Skeletal muscle satellite cell (primary cell): ENCODE results near the gene SLC30A2.

Experiments used
- H3K27me3 ChIP-seq: 2 replicates; pipeline ENCODE4 v1.7.0; 2013; ENCODE audit warnings: low read length; ENCODE audit not compliant: control insufficient read depth, insufficient read depth
- H3K36me3 ChIP-seq: 2 replicates; pipeline ENCODE4 v1.7.0; 2013; ENCODE audit warnings: mild to moderate bottlenecking, control low read depth, low read length; ENCODE audit not compliant: insufficient read depth
- H3K4me1 ChIP-seq: 2 replicates; pipeline ENCODE4 v1.7.0; 2013; ENCODE audit warnings: low read length; ENCODE audit not compliant: control insufficient read depth, insufficient read depth
- H3K4me2 ChIP-seq: 2 replicates; pipeline ENCODE4 v1.7.0; 2013; ENCODE audit warnings: mild to moderate bottlenecking, low read length
- H3K4me3 ChIP-seq: 2 replicates; pipeline ENCODE4 v1.7.0; 2013; ENCODE audit warnings: low read length
- H3K9ac ChIP-seq: 2 replicates; pipeline ENCODE4 v1.7.0; 2013; ENCODE audit warnings: mild to moderate bottlenecking, low read depth, low read length, moderate library complexity
- H3K9me3 ChIP-seq: replicated peaks from 2 replicates; pipeline ENCODE4 v1.7.0; 2013; ENCODE audit warnings: mild to moderate bottlenecking, control low read depth, low read length

SLC30A2 gene

GRCh38 chr1:26049531-26050247, 3.8 kb upstream of the SLC30A2 start:
- no peak overlapping the region for H3K4me2 ChIP-seq
- no peaks in the 10 kb centered on the region for H3K9me3 ChIP-seq
- no peak overlapping the region for H3K9ac ChIP-seq
- H3K4me1 ChIP-seq: no peaks in the 10 kb centered on the region
- no peak overlapping the region for H3K4me3 ChIP-seq
- no peaks in the 10 kb centered on the region for H3K36me3 ChIP-seq
- peaks cover 86% of the 10 kb centered on the region for H3K27me3 ChIP-seq

DNA sequence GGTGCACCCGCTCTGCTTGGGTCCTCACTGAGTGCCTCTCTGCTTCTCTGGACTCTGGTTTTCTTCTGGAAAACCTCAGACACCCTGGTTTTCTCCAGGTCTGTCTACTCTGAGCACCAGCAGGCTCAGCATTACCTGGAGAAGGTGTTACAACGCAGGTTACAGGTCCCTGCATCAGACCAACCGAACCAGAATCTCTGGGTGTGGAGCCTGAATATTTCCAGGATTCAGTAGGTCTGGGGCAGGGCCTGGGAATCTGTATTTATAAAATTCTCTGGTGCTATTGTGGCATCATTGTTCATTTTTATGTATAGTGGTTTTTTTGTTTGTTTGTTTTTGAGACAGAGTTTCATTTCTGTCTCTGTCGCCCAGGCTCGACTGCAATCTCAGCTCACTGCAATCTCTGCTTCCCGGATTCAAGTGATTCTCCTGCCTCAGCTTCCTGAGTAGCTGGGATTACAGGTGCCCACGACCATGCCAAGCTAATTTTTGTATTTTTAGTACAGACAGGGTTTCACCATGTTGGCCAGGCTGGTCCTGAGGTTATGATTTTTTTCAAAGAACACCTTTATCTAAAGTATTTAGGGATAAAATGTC, 1.5 kb upstream of the SLC30A2 start:
- H3K27me3 ChIP-seq: peaks cover 94% of the 10 kb centered on the region
- H3K9ac ChIP-seq: no peak overlapping the region
- no peaks in the 10 kb centered on the region for H3K36me3 ChIP-seq
- H3K4me3 ChIP-seq: no peak overlapping the region
- H3K4me2 ChIP-seq: no peak overlapping the region
- H3K9me3 ChIP-seq: no peaks in the 10 kb centered on the region
- no peaks in the 10 kb centered on the region for H3K4me1 ChIP-seq

- Histone ChIP-seq H3K9me3 (no peaks in the 10 kb centered on the region), H3K4me1 (no peaks in the 10 kb centered on the region), H3K4me2 (no peak overlapping the region), H3K9ac (no peak overlapping the region), H3K4me3 (no peak overlapping the region), H3K27me3 (peaks cover 94% of the 10 kb centered on the region), H3K36me3 (no peaks in the 10 kb centered on the region)
Measured at GRCh38 chr1:26046246-26047095, 553 bp upstream of the SLC30A2 start.

GRCh38 chr1:26044971-26045721, 772 bp downstream of the SLC30A2 start:
- Histone ChIP-seq H3K9me3 (no peaks in the 10 kb centered on the region), H3K4me3 (no peak overlapping the region), H3K9ac (no peak overlapping the region), H3K4me2 (no peak overlapping the region), H3K36me3 (no peaks in the 10 kb centered on the region), H3K27me3 (peaks cover 89% of the 10 kb centered on the region), H3K4me1 (no peaks in the 10 kb centered on the region)

DNA sequence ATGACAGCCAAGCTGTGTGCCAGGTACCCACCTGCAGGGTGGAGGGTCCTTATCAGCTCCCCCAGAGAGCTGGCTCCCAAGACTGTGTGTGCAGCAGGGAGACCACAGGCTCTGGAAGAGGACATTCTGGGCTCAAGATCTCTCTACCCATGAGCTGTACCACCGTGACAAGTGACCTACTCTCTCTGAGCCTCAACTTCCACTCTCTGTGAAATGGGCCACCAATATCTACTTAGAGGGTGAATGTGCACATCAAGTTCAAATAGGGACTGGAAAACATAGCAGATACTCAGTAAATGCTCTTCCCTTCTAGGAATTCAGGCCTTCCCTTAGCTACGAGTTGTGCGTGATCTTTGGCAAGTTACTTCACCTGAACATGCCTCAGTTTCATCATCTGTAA, 1.5 kb downstream of the SLC30A2 start:
- Histone ChIP-seq H3K9me3 (no peaks in the 10 kb centered on the region), H3K27me3 (peaks cover 88% of the 10 kb centered on the region), H3K4me1 (no peaks in the 10 kb centered on the region), H3K9ac (no peak overlapping the region), H3K4me2 (no peak overlapping the region), H3K36me3 (no peaks in the 10 kb centered on the region), H3K4me3 (no peak overlapping the region)

- H3K36me3 ChIP-seq: no peaks in the 10 kb centered on the region
- H3K4me2 ChIP-seq: no peak overlapping the region
- no peak overlapping the region for H3K4me3 ChIP-seq
- no peaks in the 10 kb centered on the region for H3K9me3 ChIP-seq
- no peak overlapping the region for H3K9ac ChIP-seq
- H3K4me1 ChIP-seq: no peaks in the 10 kb centered on the region
- H3K27me3 ChIP-seq: peaks cover 83% of the 10 kb centered on the region
Measured at GRCh38 chr1:26043765-26044164, 2.2 kb downstream of the SLC30A2 start.

DNA sequence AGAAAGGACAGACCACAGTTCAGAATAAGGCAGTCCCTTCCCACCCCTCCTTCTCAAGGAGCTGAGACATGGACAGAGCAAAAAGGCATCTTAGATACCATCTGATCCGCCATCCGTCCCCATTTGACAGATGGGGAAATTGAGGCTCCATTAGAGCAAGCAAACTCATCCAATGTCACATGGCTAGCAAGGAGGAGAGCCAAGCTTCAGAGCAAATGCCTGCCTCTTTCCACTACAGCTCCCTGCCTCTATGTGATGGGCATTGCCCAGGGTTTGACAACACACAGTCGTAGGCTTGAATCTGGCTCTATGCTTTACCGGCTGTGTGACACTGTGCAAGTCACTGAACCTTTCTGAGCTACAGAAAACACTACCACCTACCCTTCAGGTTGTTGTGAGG, 3.9 kb downstream of the SLC30A2 start:
- Histone ChIP-seq H3K4me2 (no peak overlapping the region), H3K27me3 (peaks cover 65% of the 10 kb centered on the region), H3K36me3 (no peaks in the 10 kb centered on the region)

DNA sequence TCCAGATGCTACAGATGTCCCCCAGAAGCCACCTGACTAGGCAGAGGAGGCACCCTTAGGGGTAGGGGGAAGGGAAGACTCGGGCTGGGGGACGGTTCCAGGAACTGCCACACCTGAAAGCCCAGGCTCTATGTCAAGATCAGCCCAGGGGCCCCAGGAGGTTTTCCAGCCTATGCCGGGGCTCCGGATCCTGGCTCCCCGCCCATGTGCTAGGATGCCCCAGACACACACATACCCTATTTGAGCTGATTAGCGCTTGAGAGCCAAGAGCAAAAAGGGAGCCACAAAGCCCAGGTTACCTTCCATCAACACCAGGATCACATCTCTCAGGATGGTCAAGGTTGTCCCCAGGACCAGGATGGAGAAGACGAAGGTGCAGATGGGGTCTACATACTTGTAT, 4.5 kb downstream of the SLC30A2 start:
- Histone ChIP-seq H3K9ac (no peak overlapping the region), H3K4me3 (no peak overlapping the region), H3K9me3 (no peaks in the 10 kb centered on the region), H3K4me1 (peaks cover 5% of the 10 kb centered on the region), H3K4me2 (no peak overlapping the region), H3K36me3 (no peaks in the 10 kb centered on the region), H3K27me3 (peaks cover 59% of the 10 kb centered on the region)

More for the DNA sequence above, 3.9 kb downstream of the SLC30A2 start:
- H3K9me3 ChIP-seq: no peaks in the 10 kb centered on the region
- no peak overlapping the region for H3K9ac ChIP-seq
- no peak overlapping the region for H3K4me3 ChIP-seq
- H3K4me1 ChIP-seq: no peaks in the 10 kb centered on the region

- Histone ChIP-seq H3K27me3 (peaks cover 40% of the 10 kb centered on the region), H3K9ac (no peak overlapping the region), H3K4me1 (peaks cover 15% of the 10 kb centered on the region), H3K36me3 (no peaks in the 10 kb centered on the region), H3K9me3 (no peaks in the 10 kb centered on the region), H3K4me2 (no peak overlapping the region), H3K4me3 (no peak overlapping the region)
Measured at GRCh38 chr1:26038904-26039303, 7.0 kb downstream of the SLC30A2 start.

DNA sequence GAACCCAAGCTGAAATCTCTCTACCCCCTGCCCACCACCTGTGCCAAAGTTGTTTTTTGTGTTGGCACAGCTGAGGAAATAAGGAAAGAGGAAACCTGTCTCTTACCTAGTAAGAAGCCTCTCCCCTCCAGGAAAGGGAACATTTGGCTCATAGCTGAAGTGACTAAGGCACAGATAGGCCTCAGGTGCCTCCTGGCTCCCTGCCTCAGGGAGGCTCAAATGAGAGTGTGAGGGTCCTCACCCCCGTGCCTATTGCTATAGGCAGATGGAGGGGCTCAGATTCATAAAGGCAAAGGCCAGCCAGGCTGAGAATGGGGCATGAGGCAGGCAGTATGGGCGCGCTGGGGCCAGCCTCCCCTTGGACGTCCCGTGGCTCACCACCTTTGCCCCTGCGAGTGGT, 7.4 kb downstream of the SLC30A2 start:
- Histone ChIP-seq H3K9me3 (no peaks in the 10 kb centered on the region), H3K4me2 (no peak overlapping the region), H3K36me3 (no peaks in the 10 kb centered on the region), H3K4me1 (peaks cover 15% of the 10 kb centered on the region), H3K9ac (no peak overlapping the region), H3K4me3 (no peak overlapping the region), H3K27me3 (peaks cover 37% of the 10 kb centered on the region)

DNA sequence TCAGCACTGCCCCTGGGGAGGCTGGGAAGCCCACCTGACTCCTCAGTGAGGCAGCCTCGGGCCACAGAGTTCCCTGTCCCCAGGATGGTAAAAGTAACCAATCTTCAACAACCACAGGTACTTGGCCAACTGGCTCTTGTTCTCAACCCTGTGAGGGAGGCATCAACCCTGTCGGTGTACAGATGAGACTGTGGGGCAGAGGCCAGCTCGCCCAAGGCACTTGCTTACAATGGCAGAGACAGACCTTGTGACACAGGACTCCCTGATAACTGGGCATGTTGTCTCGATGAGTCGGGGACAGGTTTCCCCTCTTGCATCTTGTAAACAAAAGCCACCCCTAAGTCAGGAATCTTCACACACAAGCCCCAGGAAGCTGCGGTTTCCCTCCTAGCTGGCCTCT, 8.0 kb downstream of the SLC30A2 start:
- no peaks in the 10 kb centered on the region for H3K36me3 ChIP-seq
- no peak overlapping the region for H3K9ac ChIP-seq
- peaks cover 15% of the 10 kb centered on the region for H3K4me1 ChIP-seq
- H3K9me3 ChIP-seq: no peaks in the 10 kb centered on the region
- no peak overlapping the region for H3K4me2 ChIP-seq
- no peak overlapping the region for H3K4me3 ChIP-seq
- peaks cover 37% of the 10 kb centered on the region for H3K27me3 ChIP-seq
